Activated CD4-positive, alpha-beta T cell treated with anti-CD3 and anti-CD28 coated beads for 4 hours (primary cell): ENCODE measurements around the gene TRPC4AP.

Experiments used
- DNase-seq, 2 donors: peaks; one replicate each; pipeline ENCODE4 v3.0.0-alpha.2; 2020

TRPC4AP gene

GRCh38 chr20:35013421-35014411 is 78.9 kb downstream of the TRPC4AP start:
- no peak for DNase-seq

GRCh38 chr20:35012227-35013069 is 80.2 kb downstream of the TRPC4AP start:
- no peak for DNase-seq

GRCh38 chr20:35011589-35012226 is 80.9 kb downstream of the TRPC4AP start:
- no peak for DNase-seq

- no peak for DNase-seq
Measured at GRCh38 chr20:35010405-35011192, 82.0 kb downstream of the TRPC4AP start.

- DNase-seq, result no peak
Measured at GRCh38 chr20:35009665-35010328, 82.8 kb downstream of the TRPC4AP start.

- DNase-seq, result no peak
Measured at GRCh38 chr20:35008411-35009342, 83.9 kb downstream of the TRPC4AP start.

GRCh38 chr20:35007891-35008290 is 84.7 kb downstream of the TRPC4AP start:
- no peak for DNase-seq

- DNase-seq, result no peak
Measured at GRCh38 chr20:35007413-35007812, 85.2 kb downstream of the TRPC4AP start.

GRCh38 chr20:35006531-35006971 is 86.1 kb downstream of the TRPC4AP start:
- no peak for DNase-seq

- no peak for DNase-seq
Measured at GRCh38 chr20:35006009-35006408, 86.6 kb downstream of the TRPC4AP start.

- no peak for DNase-seq
Measured at GRCh38 chr20:35005463-35005961, 87.1 kb downstream of the TRPC4AP start.

GRCh38 chr20:35004749-35005462 is 87.7 kb downstream of the TRPC4AP start:
- no peak for DNase-seq

- DNase-seq, result no peak
Measured at GRCh38 chr20:35004051-35004725, 88.4 kb downstream of the TRPC4AP start.

- DNase-seq, result no peak
Measured at GRCh38 chr20:35003211-35004031, 89.2 kb downstream of the TRPC4AP start.

- no peak for DNase-seq
Measured at GRCh38 chr20:35002426-35003210, 90.0 kb downstream of the TRPC4AP start.

- DNase-seq, result no peak
Measured at GRCh38 chr20:35001596-35002362, 90.8 kb downstream of the TRPC4AP start.
